ENCODE data around the gene STT3A. TPM values are rescaled to one million over a fixed set of nuclear protein-coding genes. Genes with fewer than 3 reads are reported as not detected.

Gene STT3A
- total RNA-seq (46.8 TPM), polyA plus RNA-seq (10 to 100 TPM; 51.0 to 73.3 (median 61.9) TPM)

DNA sequence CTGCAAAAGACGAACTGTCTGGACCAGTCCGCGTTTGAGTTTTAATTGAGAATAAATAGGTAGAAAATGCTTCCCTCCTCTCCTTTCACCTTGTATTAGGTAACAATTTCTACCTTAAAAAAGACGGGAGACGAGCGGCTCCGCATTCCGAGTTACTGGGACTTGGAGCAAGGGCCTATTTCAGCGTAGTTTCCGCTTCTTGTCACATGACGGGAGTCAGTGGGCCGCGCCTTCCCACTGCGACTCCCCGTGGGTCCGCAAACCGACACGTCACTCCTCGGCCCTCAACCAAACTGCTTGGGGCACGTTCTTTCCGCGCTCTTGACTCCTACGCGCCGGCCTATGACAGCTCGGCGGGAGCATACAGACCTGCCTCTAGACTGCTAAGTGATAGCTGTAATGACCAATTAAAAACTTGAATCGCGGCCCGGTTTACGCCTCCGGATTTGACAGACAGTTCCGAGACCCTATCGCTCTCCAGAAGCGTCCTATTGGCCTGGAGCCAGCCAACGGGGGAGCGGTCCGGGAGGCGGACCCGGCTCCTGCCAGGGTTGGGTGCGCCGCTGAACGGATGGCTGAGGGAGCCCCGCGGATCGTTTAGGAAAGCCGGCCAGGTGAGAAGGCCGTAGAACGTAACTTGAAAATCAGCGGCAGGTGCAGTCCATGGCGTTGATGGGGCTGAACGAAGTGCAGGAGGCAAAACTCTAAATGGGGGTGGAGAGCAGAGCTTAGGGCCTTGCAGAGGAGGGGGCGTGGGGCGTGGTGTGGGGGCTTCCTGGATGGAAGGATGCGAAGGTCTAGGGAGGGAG, at the start of gene STT3A:
STT3A (plus strand) TSS at position 548 of the 809 bp plus-strand sequence. CDS start 3,064 bp downstream, outside the sequence.
- Histone ChIP-seq H3K36me3 (ENCODE audit: control insufficient read depth, insufficient read depth, low read length) (peaks cover 10% of the 10 kb centered on the region), H3K27me3 (ENCODE audit: control insufficient read depth, insufficient read depth, low read length) (no peaks in the 10 kb centered on the region), H3K9me3 (ENCODE audit: control insufficient read depth in 2 of 2, low read length in 2 of 2) (no peaks in the 10 kb centered on the region), H3K4me1 (ENCODE audit: control insufficient read depth, insufficient read depth, low read length, poor library complexity, severe bottlenecking) (peaks cover 18% of the 10 kb centered on the region), H3K4me3 (ENCODE audit: low read depth, low read length) (peak within 1 kb of the TSS; percentile 97), H3K27ac (ENCODE audit: insufficient read depth, low read length, poor library complexity, severe bottlenecking) (peak within 1 kb of the TSS; percentile 99)
- ATAC-seq (ENCODE audit: low read depth in 2 of 2) (peak; percentile 95 to 97), DNase-seq (peak; percentile 96 to 100 (median 99))
- Mint-ChIP-seq H3K4me1 (peaks cover 4 to 55% (median 37%) of the 10 kb centered on the region in 4 donors), H3K9me3 (no peaks in the 10 kb centered on the region), H3K27me3 (no peaks in the 10 kb centered on the region), H3K27ac (peak within 1 kb of the TSS; percentile 95 to 98 (median 98)), H3K4me3 (peak within 1 kb of the TSS; percentile 89 to 95 (median 91)), H3K36me3 (peaks cover 10% of the 10 kb centered on the region)

DNA sequence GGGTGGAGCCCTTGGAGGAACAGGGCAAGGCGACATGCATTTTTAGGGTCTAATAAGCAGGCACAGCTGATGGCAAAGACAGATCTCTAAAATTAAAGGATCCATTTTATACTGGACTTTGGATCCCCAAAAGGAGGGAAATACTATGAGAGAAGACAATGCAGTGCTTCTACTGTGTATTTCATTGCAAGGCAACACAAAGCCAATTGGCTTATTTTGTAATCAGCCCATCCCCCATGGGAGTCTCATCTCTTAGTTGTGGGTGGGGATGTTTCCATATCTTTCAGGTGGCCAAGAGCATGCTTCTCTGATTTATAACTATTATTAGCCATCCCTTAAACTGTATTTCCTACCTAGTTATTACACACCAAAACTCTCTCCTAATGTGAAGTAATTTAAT, 41.9 kb upstream of the STT3A start:
- no peaks in the 10 kb centered on the region for H3K36me3 ChIP-seq (ENCODE audit: control insufficient read depth, insufficient read depth, low read length)
- H3K27me3 ChIP-seq (ENCODE audit: control insufficient read depth, insufficient read depth, low read length): peaks cover 4% of the 10 kb centered on the region
- no peak overlapping the region for H3K4me3 ChIP-seq (ENCODE audit: low read depth, low read length)
- H3K4me3 Mint-ChIP-seq: no peak overlapping the region
- H3K36me3 Mint-ChIP-seq: peaks cover 3% of the 10 kb centered on the region
- DNase-seq (no peak), ATAC-seq (ENCODE audit: low read depth in 2 of 2) (no peak)
- no peak overlapping the region for H3K27ac Mint-ChIP-seq
- no peak overlapping the region for H3K27ac ChIP-seq (ENCODE audit: insufficient read depth, low read length, poor library complexity, severe bottlenecking)
- H3K9me3 Mint-ChIP-seq: peaks cover 7 to 48% (median 15%) of the 10 kb centered on the region in 7 donors
- no peaks in the 10 kb centered on the region for H3K4me1 ChIP-seq (ENCODE audit: control insufficient read depth, insufficient read depth, low read length, poor library complexity, severe bottlenecking)
- peaks cover 10% of the 10 kb centered on the region for H3K27me3 Mint-ChIP-seq
- peaks cover 21 to 35% of the 10 kb centered on the region in 2 experiments for H3K9me3 ChIP-seq (ENCODE audit: control insufficient read depth in 2 of 2, low read length in 2 of 2)
- H3K4me1 Mint-ChIP-seq: no peaks in the 10 kb centered on the region

DNA sequence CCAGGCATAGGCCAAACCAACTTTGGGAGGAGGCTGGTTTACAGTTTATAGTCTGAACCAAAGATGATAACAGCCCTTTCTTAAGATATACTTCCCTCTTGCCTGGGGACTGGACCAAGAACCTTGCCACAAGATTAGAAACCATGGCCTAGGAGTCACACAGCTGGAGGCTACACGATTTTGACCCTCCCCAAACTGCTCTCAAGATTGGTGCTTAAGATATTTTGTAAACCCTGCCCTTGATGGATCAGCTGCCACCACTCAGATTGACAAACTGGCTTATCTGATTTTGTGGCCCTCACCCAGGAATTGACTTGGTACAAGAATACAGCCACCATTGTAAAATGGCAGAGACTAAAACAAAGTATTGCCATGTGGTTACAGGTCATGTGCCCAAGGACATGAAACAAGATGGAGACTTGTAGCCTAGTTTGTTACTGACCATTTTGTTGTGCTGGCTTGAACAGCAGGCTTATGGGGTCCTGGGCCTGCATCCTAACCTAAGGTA, 40.8 kb upstream of the STT3A start:
- H3K27ac Mint-ChIP-seq: no peak overlapping the region
- Histone ChIP-seq H3K4me1 (ENCODE audit: control insufficient read depth, insufficient read depth, low read length, poor library complexity, severe bottlenecking) (no peaks in the 10 kb centered on the region), H3K36me3 (ENCODE audit: control insufficient read depth, insufficient read depth, low read length) (no peaks in the 10 kb centered on the region), H3K27ac (ENCODE audit: insufficient read depth, low read length, poor library complexity, severe bottlenecking) (no peak overlapping the region), H3K4me3 (ENCODE audit: low read depth, low read length) (no peak overlapping the region), H3K27me3 (ENCODE audit: control insufficient read depth, insufficient read depth, low read length) (peaks cover 4% of the 10 kb centered on the region), H3K9me3 (ENCODE audit: control insufficient read depth in 2 of 2, low read length in 2 of 2) (peaks cover 21 to 35% of the 10 kb centered on the region in 2 experiments)
- DNase-seq (no peak), ATAC-seq (ENCODE audit: low read depth in 2 of 2) (no peak)
- H3K4me3 Mint-ChIP-seq: no peak overlapping the region
- peaks cover 10% of the 10 kb centered on the region for H3K27me3 Mint-ChIP-seq
- H3K9me3 Mint-ChIP-seq: peaks cover 7 to 53% (median 13%) of the 10 kb centered on the region in 7 donors
- peaks cover 6% of the 10 kb centered on the region for H3K36me3 Mint-ChIP-seq
- no peaks in the 10 kb centered on the region for H3K4me1 Mint-ChIP-seq

DNA sequence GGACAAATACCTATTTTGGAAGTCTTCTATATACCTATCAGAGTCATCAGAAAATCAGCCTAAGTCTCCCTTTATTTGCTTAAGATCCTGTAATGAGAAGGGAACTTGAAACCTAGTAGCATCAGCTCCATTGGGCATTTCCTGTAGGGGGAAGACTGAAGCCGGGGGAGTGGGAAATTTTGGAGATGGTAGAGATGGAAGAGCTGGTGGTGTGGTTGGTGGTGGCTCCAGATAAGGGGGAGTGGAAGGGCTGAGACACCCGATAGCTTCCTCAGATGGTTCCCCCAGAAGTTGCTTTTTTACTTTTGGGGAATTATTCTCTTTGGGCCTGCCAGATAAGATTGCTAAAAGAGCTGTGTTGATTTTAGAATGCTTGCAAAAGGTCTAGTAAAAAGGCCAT, 39.7 kb upstream of the STT3A start:
- H3K9me3 Mint-ChIP-seq: peaks cover 7 to 53% (median 13%) of the 10 kb centered on the region in 7 donors

DNA sequence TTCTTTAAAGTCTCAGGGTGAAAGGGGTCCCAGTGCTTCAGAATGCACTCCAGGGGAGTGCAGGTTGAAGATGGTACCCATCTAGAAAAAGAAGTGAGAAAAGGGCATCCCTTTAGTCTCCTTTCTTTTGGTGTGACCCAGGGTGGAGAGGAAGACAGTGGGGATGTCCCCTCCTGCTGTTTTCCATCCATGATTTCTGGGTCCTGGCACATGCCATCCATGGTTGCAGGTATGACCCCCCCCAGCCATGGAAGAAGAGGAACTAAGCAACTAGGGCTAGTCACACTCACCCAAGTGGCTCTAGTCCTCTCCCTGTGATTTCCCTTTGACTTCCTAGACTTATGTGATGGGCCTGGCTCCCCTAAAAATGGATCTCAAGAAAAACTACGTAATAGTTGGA, 39.3 kb upstream of the STT3A start:
- Histone ChIP-seq H3K4me3 (ENCODE audit: low read depth, low read length) (no peak overlapping the region), H3K36me3 (ENCODE audit: control insufficient read depth, insufficient read depth, low read length) (no peaks in the 10 kb centered on the region), H3K4me1 (ENCODE audit: control insufficient read depth, insufficient read depth, low read length, poor library complexity, severe bottlenecking) (no peaks in the 10 kb centered on the region), H3K27ac (ENCODE audit: insufficient read depth, low read length, poor library complexity, severe bottlenecking) (no peak overlapping the region), H3K27me3 (ENCODE audit: control insufficient read depth, insufficient read depth, low read length) (peaks cover 4% of the 10 kb centered on the region), H3K9me3 (ENCODE audit: control insufficient read depth in 2 of 2, low read length in 2 of 2) (peaks cover 21 to 35% of the 10 kb centered on the region in 2 experiments)
- H3K4me3 Mint-ChIP-seq: no peak overlapping the region
- H3K9me3 Mint-ChIP-seq: peaks cover 7 to 53% (median 13%) of the 10 kb centered on the region in 7 donors
- ATAC-seq (ENCODE audit: low read depth in 2 of 2) (no peak), DNase-seq (no peak)
- no peaks in the 10 kb centered on the region for H3K4me1 Mint-ChIP-seq
- H3K27me3 Mint-ChIP-seq: peaks cover 10% of the 10 kb centered on the region
- no peak overlapping the region for H3K27ac Mint-ChIP-seq
- peaks cover 6% of the 10 kb centered on the region for H3K36me3 Mint-ChIP-seq

More for the DNA sequence above, 39.7 kb upstream of the STT3A start:
- no peaks in the 10 kb centered on the region for H3K4me1 Mint-ChIP-seq
- DNase-seq: no peak
- H3K4me1 ChIP-seq (ENCODE audit: control insufficient read depth, insufficient read depth, low read length, poor library complexity, severe bottlenecking): no peaks in the 10 kb centered on the region
- H3K27ac Mint-ChIP-seq: no peak overlapping the region
- ATAC-seq (ENCODE audit: low read depth in 2 of 2): no peak
- H3K36me3 Mint-ChIP-seq: peaks cover 6% of the 10 kb centered on the region
- peaks cover 10% of the 10 kb centered on the region for H3K27me3 Mint-ChIP-seq
- peaks cover 4% of the 10 kb centered on the region for H3K27me3 ChIP-seq (ENCODE audit: control insufficient read depth, insufficient read depth, low read length)
- H3K4me3 ChIP-seq (ENCODE audit: low read depth, low read length): no peak overlapping the region
- no peak overlapping the region for H3K27ac ChIP-seq (ENCODE audit: insufficient read depth, low read length, poor library complexity, severe bottlenecking)
- H3K36me3 ChIP-seq (ENCODE audit: control insufficient read depth, insufficient read depth, low read length): no peaks in the 10 kb centered on the region
- H3K4me3 Mint-ChIP-seq: no peak overlapping the region
- peaks cover 21 to 35% of the 10 kb centered on the region in 2 experiments for H3K9me3 ChIP-seq (ENCODE audit: control insufficient read depth in 2 of 2, low read length in 2 of 2)

DNA sequence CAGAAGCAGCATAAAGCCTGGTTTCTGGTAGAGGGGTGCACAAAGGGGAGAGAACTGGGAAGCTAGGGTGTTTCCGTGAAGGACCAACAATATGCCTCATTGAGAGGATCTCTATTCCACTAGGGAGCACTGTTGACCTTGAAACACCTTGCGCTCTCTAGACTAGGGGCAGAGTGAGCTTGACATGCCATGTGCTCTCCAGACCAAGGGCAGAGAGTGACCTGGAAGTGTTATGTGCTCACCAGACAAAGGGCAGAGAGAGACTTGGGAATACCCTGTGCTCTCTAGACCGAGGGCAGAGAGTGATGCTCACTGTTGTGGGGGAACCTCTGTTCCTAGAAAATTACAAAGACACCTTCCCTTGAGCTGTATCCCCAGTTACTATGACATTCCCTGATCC, 38.6 kb upstream of the STT3A start:
- peaks cover 4% of the 10 kb centered on the region for H3K27me3 ChIP-seq (ENCODE audit: control insufficient read depth, insufficient read depth, low read length)
- Mint-ChIP-seq H3K4me1 (no peaks in the 10 kb centered on the region), H3K36me3 (peaks cover 6% of the 10 kb centered on the region), H3K27ac (no peak overlapping the region), H3K4me3 (no peak overlapping the region), H3K9me3 (peaks cover 7 to 53% (median 13%) of the 10 kb centered on the region in 7 donors), H3K27me3 (peaks cover 10% of the 10 kb centered on the region)
- H3K27ac ChIP-seq (ENCODE audit: insufficient read depth, low read length, poor library complexity, severe bottlenecking): no peak overlapping the region
- H3K9me3 ChIP-seq (ENCODE audit: control insufficient read depth in 2 of 2, low read length in 2 of 2): peaks cover 21 to 35% of the 10 kb centered on the region in 2 experiments
- H3K36me3 ChIP-seq (ENCODE audit: control insufficient read depth, insufficient read depth, low read length): no peaks in the 10 kb centered on the region
- no peak overlapping the region for H3K4me3 ChIP-seq (ENCODE audit: low read depth, low read length)
- H3K4me1 ChIP-seq (ENCODE audit: control insufficient read depth, insufficient read depth, low read length, poor library complexity, severe bottlenecking): no peaks in the 10 kb centered on the region
- DNase-seq (no peak), ATAC-seq (ENCODE audit: low read depth in 2 of 2) (no peak)

DNA sequence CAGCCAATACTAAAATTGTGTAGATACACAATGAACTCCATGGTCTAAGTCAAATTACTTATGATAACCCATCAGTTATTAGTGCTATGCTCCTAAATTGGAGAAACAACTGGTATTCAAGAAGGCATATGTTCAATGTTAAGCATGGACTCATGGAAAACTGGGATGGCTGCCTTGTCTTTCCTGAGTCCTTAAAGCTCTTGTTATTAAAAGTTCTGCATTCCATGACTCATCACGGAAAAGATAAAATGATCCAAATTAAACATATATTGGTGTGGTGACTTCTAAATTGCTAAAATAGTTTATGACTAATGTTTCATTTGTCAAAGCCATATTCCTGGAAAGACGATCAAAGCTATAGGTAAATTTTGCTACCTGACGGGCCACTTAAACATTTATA, 32.8 kb upstream of the STT3A start:
- no peaks in the 10 kb centered on the region for H3K36me3 ChIP-seq (ENCODE audit: control insufficient read depth, insufficient read depth, low read length)
- H3K27me3 Mint-ChIP-seq: no peaks in the 10 kb centered on the region
- no peaks in the 10 kb centered on the region for H3K4me1 Mint-ChIP-seq
- no peak overlapping the region for H3K27ac ChIP-seq (ENCODE audit: insufficient read depth, low read length, poor library complexity, severe bottlenecking)
- H3K36me3 Mint-ChIP-seq: peaks cover 3% of the 10 kb centered on the region
- H3K4me3 Mint-ChIP-seq: no peak overlapping the region
- peaks cover 0 to 14% (median 2%) of the 10 kb centered on the region in 7 donors for H3K9me3 Mint-ChIP-seq
- H3K4me3 ChIP-seq (ENCODE audit: low read depth, low read length): no peak overlapping the region
- peaks cover 1 to 4% of the 10 kb centered on the region in 2 experiments for H3K9me3 ChIP-seq (ENCODE audit: control insufficient read depth in 2 of 2, low read length in 2 of 2)
- no peak overlapping the region for H3K27ac Mint-ChIP-seq
- DNase-seq (no peak), ATAC-seq (ENCODE audit: low read depth in 2 of 2) (no peak)
- H3K27me3 ChIP-seq (ENCODE audit: control insufficient read depth, insufficient read depth, low read length): peaks cover 2% of the 10 kb centered on the region
- H3K4me1 ChIP-seq (ENCODE audit: control insufficient read depth, insufficient read depth, low read length, poor library complexity, severe bottlenecking): no peaks in the 10 kb centered on the region

All from CD4-positive, CD25-positive, alpha-beta regulatory T cell (primary cell).